Astrocyte (in vitro differentiated cells and primary cell): ENCODE results near the gene POU4F1. TPM values are rescaled to one million over a fixed set of nuclear protein-coding genes. Genes with fewer than 3 reads are reported as not detected.

Experiments
- DNase-seq: peaks from one replicate; pipeline ENCODE4 v3.0.0-alpha.2; 2010; ENCODE audit warnings: low read depth
- FAIRE-seq: peaks from 2 replicates; lab custom pipeline; 2011; peaks lifted over from hg19 to GRCh38; lab: Jason Lieb, UNC
- H2AFZ ChIP-seq: 2 replicates; pipeline ENCODE4 v1.6.0; 2012; ENCODE audit warnings: low read depth, low read length, inconsistent platforms
- H3K27ac ChIP-seq: 2 replicates; pipeline ENCODE4 v1.5.1; 2011; ENCODE audit warnings: low read depth, low read length, inconsistent platforms
- H3K27me3 ChIP-seq: 2 replicates; pipeline ENCODE4 v1.6.0; 2011; ENCODE audit warnings: low read length, inconsistent platforms; ENCODE audit not compliant: insufficient read depth
- H3K36me3 ChIP-seq: 2 replicates; pipeline ENCODE4 v1.5.1; 2011; ENCODE audit warnings: low read length, inconsistent platforms; ENCODE audit not compliant: insufficient read depth
- H3K4me1 ChIP-seq: 2 replicates; pipeline ENCODE4 v1.5.1; 2011; ENCODE audit warnings: low read length, inconsistent platforms; ENCODE audit not compliant: insufficient read depth
- H3K4me2 ChIP-seq: 2 replicates; pipeline ENCODE4 v1.6.0; 2012; ENCODE audit warnings: low read length, inconsistent platforms
- H3K4me3 ChIP-seq: 2 replicates; pipeline ENCODE4 v1.5.1; 2011; ENCODE audit warnings: low read depth, mild to moderate bottlenecking, low read length, inconsistent platforms; ENCODE audit not compliant: insufficient read depth
- H3K79me2 ChIP-seq: 2 replicates; pipeline ENCODE4 v1.6.0; 2012; ENCODE audit warnings: mild to moderate bottlenecking, low read length, inconsistent platforms; ENCODE audit not compliant: insufficient read depth
- H3K9ac ChIP-seq: 2 replicates; pipeline ENCODE4 v1.6.0; 2012; ENCODE audit warnings: mild to moderate bottlenecking, low read length, inconsistent platforms
- H3K9me3 ChIP-seq: 2 replicates; pipeline ENCODE4 v1.5.1; 2012; ENCODE audit warnings: low read depth, mild to moderate bottlenecking, low read length, inconsistent platforms; ENCODE audit not compliant: insufficient read depth
- H4K20me1 ChIP-seq: 2 replicates; pipeline ENCODE4 v1.6.0; 2012; ENCODE audit warnings: low read length, inconsistent platforms; ENCODE audit not compliant: insufficient read depth
- H3K27ac Mint-ChIP-seq: one replicate; pipeline ENCODE4 v1.8.0; 2021; ENCODE audit warnings: mild to moderate bottlenecking, mixed read lengths; ENCODE audit not compliant: unreplicated experiment
- H3K27me3 Mint-ChIP-seq: one replicate; pipeline ENCODE4 v1.8.0; 2021; ENCODE audit warnings: low read depth, mixed read lengths; ENCODE audit not compliant: unreplicated experiment
- H3K36me3 Mint-ChIP-seq: one replicate; pipeline ENCODE4 v1.8.0; 2021; ENCODE audit warnings: low read depth, mixed read lengths; ENCODE audit not compliant: unreplicated experiment
- H3K4me1 Mint-ChIP-seq: one replicate; pipeline ENCODE4 v1.8.0; 2021; ENCODE audit warnings: low read depth, mixed read lengths; ENCODE audit not compliant: unreplicated experiment
- H3K4me3 Mint-ChIP-seq: one replicate; pipeline ENCODE4 v1.8.0; 2021; ENCODE audit warnings: mild to moderate bottlenecking, moderate library complexity, mixed read lengths; ENCODE audit not compliant: unreplicated experiment
- H3K9me3 Mint-ChIP-seq: one replicate; pipeline ENCODE4 v1.8.0; 2021; ENCODE audit warnings: mild to moderate bottlenecking, mixed read lengths; ENCODE audit not compliant: unreplicated experiment
- EZH2 ChIP-seq: IDR thresholded peaks from 2 replicates; pipeline ENCODE4 v1.6.1; 2012; ENCODE audit warnings: mild to moderate bottlenecking, low read length, inconsistent platforms; ENCODE audit not compliant: insufficient read depth
- total RNA-seq: library from RNA; stranded (reverse); gene quantifications from 2 replicates; pipeline ENCODE4 v1.2.1, GENCODE V29; 2021
- TF ChIP-seq, protein P1 (sequence below): IDR thresholded peaks from 2 replicates; pipeline ENCODE4 v1.5.1; 2011; ENCODE audit warnings: low read depth, mild to moderate bottlenecking, inconsistent platforms, low read length, moderate library complexity; ENCODE audit not compliant: insufficient read depth

POU4F1 gene
- total RNA-seq, 1 donor from 2014 or later: not detected

DNA sequence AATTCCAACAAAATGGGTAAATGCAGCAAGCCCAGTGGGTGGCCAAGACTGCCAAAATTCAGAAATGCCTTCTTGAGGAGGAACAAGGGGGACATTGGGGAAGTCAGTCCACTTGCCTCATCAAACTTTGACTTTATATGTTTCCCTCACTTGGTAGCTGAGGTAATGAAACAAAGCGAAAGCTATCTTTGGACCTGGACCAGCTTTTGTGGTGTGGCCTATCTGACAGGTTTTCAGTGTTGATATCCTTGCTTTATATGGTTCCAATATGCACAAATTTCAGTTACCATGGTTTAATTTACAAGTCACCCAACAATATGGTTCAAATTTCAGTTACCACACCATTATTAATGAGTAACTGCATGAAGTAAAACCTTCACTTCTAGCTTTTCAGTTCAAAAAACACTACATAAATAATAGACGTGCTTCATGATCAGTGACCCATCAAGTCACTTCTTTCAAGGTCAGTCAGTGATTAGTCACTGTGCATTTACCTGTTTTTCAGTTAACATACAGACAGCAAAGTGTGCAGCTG lies 17.7 kb upstream of the POU4F1 start:
- H3K4me1 Mint-ChIP-seq: no peaks in the 10 kb centered on the region

DNA sequence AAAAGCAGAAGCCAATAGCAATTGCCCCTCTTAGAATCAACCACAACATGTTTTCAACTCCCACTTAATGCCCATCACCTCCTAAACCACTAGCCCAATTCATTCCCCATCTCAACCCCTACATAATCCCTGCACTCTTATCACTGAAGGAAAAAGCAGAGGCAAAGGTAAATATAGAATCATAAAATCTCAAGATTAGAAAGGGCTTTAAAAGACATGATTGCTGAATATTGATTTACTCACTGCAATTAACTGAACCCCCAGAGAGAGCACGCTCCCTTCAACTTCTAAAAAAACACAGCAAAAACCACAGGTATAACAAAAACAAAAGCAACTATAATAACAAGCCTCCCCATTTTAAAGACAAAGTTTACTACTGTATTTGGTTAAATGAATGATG lies 15.1 kb upstream of the POU4F1 start:
- Mint-ChIP-seq H3K4me1 (no peaks in the 10 kb centered on the region), H3K9me3 (no peaks in the 10 kb centered on the region), H3K27ac (no peak overlapping the region), H3K36me3 (peaks cover 19% of the 10 kb centered on the region), H3K4me3 (no peak overlapping the region), H3K27me3 (no peaks in the 10 kb centered on the region)
- H3K9ac ChIP-seq: no peak overlapping the region
- H3K4me3 ChIP-seq: no peak overlapping the region
- TF ChIP-seq, protein P1, sequence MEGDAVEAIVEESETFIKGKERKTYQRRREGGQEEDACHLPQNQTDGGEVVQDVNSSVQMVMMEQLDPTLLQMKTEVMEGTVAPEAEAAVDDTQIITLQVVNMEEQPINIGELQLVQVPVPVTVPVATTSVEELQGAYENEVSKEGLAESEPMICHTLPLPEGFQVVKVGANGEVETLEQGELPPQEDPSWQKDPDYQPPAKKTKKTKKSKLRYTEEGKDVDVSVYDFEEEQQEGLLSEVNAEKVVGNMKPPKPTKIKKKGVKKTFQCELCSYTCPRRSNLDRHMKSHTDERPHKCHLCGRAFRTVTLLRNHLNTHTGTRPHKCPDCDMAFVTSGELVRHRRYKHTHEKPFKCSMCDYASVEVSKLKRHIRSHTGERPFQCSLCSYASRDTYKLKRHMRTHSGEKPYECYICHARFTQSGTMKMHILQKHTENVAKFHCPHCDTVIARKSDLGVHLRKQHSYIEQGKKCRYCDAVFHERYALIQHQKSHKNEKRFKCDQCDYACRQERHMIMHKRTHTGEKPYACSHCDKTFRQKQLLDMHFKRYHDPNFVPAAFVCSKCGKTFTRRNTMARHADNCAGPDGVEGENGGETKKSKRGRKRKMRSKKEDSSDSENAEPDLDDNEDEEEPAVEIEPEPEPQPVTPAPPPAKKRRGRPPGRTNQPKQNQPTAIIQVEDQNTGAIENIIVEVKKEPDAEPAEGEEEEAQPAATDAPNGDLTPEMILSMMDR: no peak
- TF ChIP-seq EZH2: no peak
- no peak for DNase-seq
- no peaks in the 10 kb centered on the region for H3K9me3 ChIP-seq
- peaks cover 11% of the 10 kb centered on the region for H4K20me1 ChIP-seq
- FAIRE-seq: no peak
- no peak overlapping the region for H3K4me2 ChIP-seq
- H3K36me3 ChIP-seq: peaks cover 9% of the 10 kb centered on the region
- H3K27me3 ChIP-seq: no peaks in the 10 kb centered on the region
- no peaks in the 10 kb centered on the region for H3K4me1 ChIP-seq
- no peak overlapping the region for H3K27ac ChIP-seq
- no peaks in the 10 kb centered on the region for H3K79me2 ChIP-seq
- no peak overlapping the region for H2AFZ ChIP-seq

More for the DNA sequence above, 17.7 kb upstream of the POU4F1 start:
- H2AFZ ChIP-seq: no peak overlapping the region
- H3K36me3 ChIP-seq: peaks cover 8% of the 10 kb centered on the region
- DNase-seq (no peak), FAIRE-seq (no peak)
- TF ChIP-seq, protein P1: no peak
- no peak for TF ChIP-seq EZH2
- no peaks in the 10 kb centered on the region for H3K9me3 ChIP-seq
- H3K27me3 Mint-ChIP-seq: no peaks in the 10 kb centered on the region
- no peak overlapping the region for H3K4me3 Mint-ChIP-seq
- H3K4me1 ChIP-seq: no peaks in the 10 kb centered on the region
- no peak overlapping the region for H3K4me3 ChIP-seq
- no peak overlapping the region for H3K27ac Mint-ChIP-seq
- no peak overlapping the region for H3K27ac ChIP-seq
- no peak overlapping the region for H3K4me2 ChIP-seq
- H3K27me3 ChIP-seq: no peaks in the 10 kb centered on the region
- H3K9ac ChIP-seq: no peak overlapping the region
- no peaks in the 10 kb centered on the region for H3K79me2 ChIP-seq
- H4K20me1 ChIP-seq: peaks cover 14% of the 10 kb centered on the region
- H3K36me3 Mint-ChIP-seq: peaks cover 13% of the 10 kb centered on the region
- H3K9me3 Mint-ChIP-seq: no peaks in the 10 kb centered on the region

DNA sequence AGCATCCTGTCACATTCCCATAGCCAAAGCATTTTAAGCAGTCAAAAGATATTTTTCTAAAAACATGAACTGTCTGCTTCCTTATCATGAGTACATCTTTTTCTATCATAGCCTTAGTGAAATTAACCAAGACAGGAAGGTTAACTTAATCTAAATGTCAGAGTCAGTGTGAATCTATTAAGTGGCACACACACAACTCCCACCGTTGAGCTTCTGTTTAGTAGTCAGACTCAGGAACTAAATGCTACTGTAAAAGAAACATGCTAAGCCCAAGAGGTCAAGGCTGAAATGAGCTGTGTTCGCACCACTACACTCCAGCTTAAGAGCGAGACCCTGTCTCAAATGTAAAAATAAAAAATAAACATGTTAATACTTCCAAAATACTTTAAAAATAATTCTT lies 7.7 kb upstream of the POU4F1 start:
- Mint-ChIP-seq H3K27ac (no peak overlapping the region), H3K4me3 (no peak overlapping the region), H3K36me3 (peaks cover 8% of the 10 kb centered on the region), H3K9me3 (peaks cover 10% of the 10 kb centered on the region), H3K27me3 (peaks cover 54% of the 10 kb centered on the region), H3K4me1 (no peaks in the 10 kb centered on the region)
- peaks cover 3% of the 10 kb centered on the region for H3K4me1 ChIP-seq
- no peak for TF ChIP-seq EZH2
- no peak overlapping the region for H3K9ac ChIP-seq
- DNase-seq: no peak
- H3K27me3 ChIP-seq: peaks cover 50% of the 10 kb centered on the region
- H3K36me3 ChIP-seq: peaks cover 2% of the 10 kb centered on the region
- no peak overlapping the region for H3K27ac ChIP-seq
- no peaks in the 10 kb centered on the region for H3K79me2 ChIP-seq
- H3K4me2 ChIP-seq: no peak overlapping the region
- peaks cover 5% of the 10 kb centered on the region for H4K20me1 ChIP-seq
- H3K4me3 ChIP-seq: no peak overlapping the region
- H3K9me3 ChIP-seq: peaks cover 5% of the 10 kb centered on the region
- H2AFZ ChIP-seq: no peak overlapping the region
- FAIRE-seq: no peak
